ENCODE results near the gene CFAP47.
A peak's percentile ranks its signal among the peaks of the same experiment; 100 is the strongest.
"Not testable (repeated sequence)": the region's sequence is repeated elsewhere in the genome, so short reads cannot be mapped to it uniquely, and the experiment has no call there.

CFAP47 gene

GRCh38 chrX:36199928-36200327 is 280.4 kb downstream of the CFAP47 start:
- no peak overlapping the region for H3K4me3 ChIP-seq (ENCODE audit: low read depth, low read length)
- no peak for DNase-seq (ENCODE audit: low read depth)

GRCh38 chrX:36214924-36215323 is 295.4 kb downstream of the CFAP47 start:
- no peak overlapping the region for H3K4me3 ChIP-seq (ENCODE audit: low read depth, low read length)
- DNase-seq (ENCODE audit: low read depth) = no peak

GRCh38 chrX:36218801-36219200 is 299.3 kb downstream of the CFAP47 start:
- H3K4me3 ChIP-seq (ENCODE audit: low read depth, low read length) = no peak overlapping the region
- DNase-seq (ENCODE audit: low read depth) = no peak

- H3K4me3 ChIP-seq (ENCODE audit: low read depth, low read length); DNase-seq (ENCODE audit: low read depth): not testable (repeated sequence)
Observed at GRCh38 chrX:36234840-36235528, 315.4 kb downstream of the CFAP47 start.

- H3K4me3 ChIP-seq (ENCODE audit: low read depth, low read length) = no peak overlapping the region
- no peak for DNase-seq (ENCODE audit: low read depth)
Observed at GRCh38 chrX:36241397-36241796, 321.9 kb downstream of the CFAP47 start.

GRCh38 chrX:36266155-36266554 is 346.6 kb downstream of the CFAP47 start:
- no peak overlapping the region for H3K4me3 ChIP-seq (ENCODE audit: low read depth, low read length)
- DNase-seq (ENCODE audit: low read depth) = no peak

GRCh38 chrX:36310136-36310535 is 390.6 kb downstream of the CFAP47 start:
- no peak overlapping the region for H3K4me3 ChIP-seq (ENCODE audit: low read depth, low read length)
- no peak for DNase-seq (ENCODE audit: low read depth)

GRCh38 chrX:36314303-36314702 is 394.8 kb downstream of the CFAP47 start:
- H3K4me3 ChIP-seq (ENCODE audit: low read depth, low read length) = no peak overlapping the region
- no peak for DNase-seq (ENCODE audit: low read depth)

- H3K4me3 ChIP-seq (ENCODE audit: low read depth, low read length) = no peak overlapping the region
- DNase-seq (ENCODE audit: low read depth) = no peak
Observed at GRCh38 chrX:36334572-36334971, 415.0 kb downstream of the CFAP47 start.

GRCh38 chrX:36336751-36337150 is 417.2 kb downstream of the CFAP47 start:
- no peak for DNase-seq (ENCODE audit: low read depth)
- no peak overlapping the region for H3K4me3 ChIP-seq (ENCODE audit: low read depth, low read length)

- DNase-seq (ENCODE audit: low read depth) = no peak
- H3K4me3 ChIP-seq (ENCODE audit: low read depth, low read length) = no peak overlapping the region
Observed at GRCh38 chrX:36344301-36344700, 424.8 kb downstream of the CFAP47 start.

GRCh38 chrX:36348509-36348908 is 429.0 kb downstream of the CFAP47 start:
- no peak overlapping the region for H3K4me3 ChIP-seq (ENCODE audit: low read depth, low read length)
- no peak for DNase-seq (ENCODE audit: low read depth)

GRCh38 chrX:36357855-36358254 is 438.3 kb downstream of the CFAP47 start:
- DNase-seq (ENCODE audit: low read depth) = no peak
- H3K4me3 ChIP-seq (ENCODE audit: low read depth, low read length) = no peak overlapping the region

GRCh38 chrX:36364262-36364661 is 444.7 kb downstream of the CFAP47 start:
- DNase-seq (ENCODE audit: low read depth) = no peak
- H3K4me3 ChIP-seq (ENCODE audit: low read depth, low read length) = no peak overlapping the region

- H3K4me3 ChIP-seq (ENCODE audit: low read depth, low read length) = no peak overlapping the region
Observed at GRCh38 chrX:36383495-36383894, 464.0 kb downstream of the CFAP47 start.

GRCh38 chrX:36388901-36389300 is 469.4 kb downstream of the CFAP47 start:
- no peak for DNase-seq (ENCODE audit: low read depth)
- H3K4me3 ChIP-seq (ENCODE audit: low read depth, low read length) = no peak overlapping the region

More at GRCh38 chrX:36383495-36383894, 464.0 kb downstream of the CFAP47 start:
- no peak for DNase-seq (ENCODE audit: low read depth)

- DNase-seq (ENCODE audit: low read depth) = no peak
- H3K4me3 ChIP-seq (ENCODE audit: low read depth, low read length) = no peak overlapping the region
Observed at GRCh38 chrX:36401774-36402173, 482.2 kb downstream of the CFAP47 start.

- H3K4me3 ChIP-seq (ENCODE audit: low read depth, low read length) = no peak overlapping the region
- no peak for DNase-seq (ENCODE audit: low read depth)
Observed at GRCh38 chrX:36407836-36408235, 488.3 kb downstream of the CFAP47 start.

GRCh38 chrX:36414056-36414455 is 494.5 kb downstream of the CFAP47 start:
- no peak for DNase-seq (ENCODE audit: low read depth)
- no peak overlapping the region for H3K4me3 ChIP-seq (ENCODE audit: low read depth, low read length)

- no peak overlapping the region for H3K4me3 ChIP-seq (ENCODE audit: low read depth, low read length)
- no peak for DNase-seq (ENCODE audit: low read depth)
Observed at GRCh38 chrX:36422368-36422767, 502.8 kb downstream of the CFAP47 start.

- DNase-seq (ENCODE audit: low read depth) = peak; percentile 21
Observed at GRCh38 chrX:36431819-36432218, 512.3 kb downstream of the CFAP47 start.

GRCh38 chrX:36434522-36434921 is 515.0 kb downstream of the CFAP47 start:
- H3K4me3 ChIP-seq (ENCODE audit: low read depth, low read length) = no peak overlapping the region
- no peak for DNase-seq (ENCODE audit: low read depth)

More at GRCh38 chrX:36431819-36432218, 512.3 kb downstream of the CFAP47 start:
- no peak overlapping the region for H3K4me3 ChIP-seq (ENCODE audit: low read depth, low read length)
